K562 (cell line): Measurements from ENCODE around the gene NMNAT2.

Experiments used
- BCL6 ChIP-seq: fragments of 250-450 bp; sonication (Bioruptor Pico); IDR thresholded peaks from 2 replicates; pipeline ENCODE4 v1.4.0; 2020
- SP1 ChIP-seq: sonication (generic); formaldehyde crosslinking; IDR thresholded peaks from 2 replicates; pipeline ENCODE4 v1.8.1; 2022; ENCODE audit warnings: mild to moderate bottlenecking, missing genetic modification reagents
- ZBTB1 ChIP-seq: sonication (generic); formaldehyde crosslinking; IDR thresholded peaks from 2 replicates; pipeline ENCODE4 v1.8.1; 2023; ENCODE audit warnings: missing genetic modification reagents, low read depth, mild to moderate bottlenecking, borderline replicate concordance
- TF ChIP-seq, protein P1 (sequence below): fragments of 450-650 bp; formaldehyde crosslinking; IDR thresholded peaks from 2 replicates; pipeline ENCODE4 v1.4.0; 2022; ENCODE audit warnings: missing genetic modification characterization
- TF ChIP-seq, protein P2 (sequence below): fragments of 450-650 bp; IDR thresholded peaks from 2 replicates; pipeline ENCODE4 v1.6.1; 2017; ENCODE audit warnings: mild to moderate bottlenecking, moderate library complexity
- TF ChIP-seq, protein P3 (sequence below): fragments of 200-600 bp; sonication (generic); IDR thresholded peaks from one replicate; pipeline ENCODE4 v1.6.1; 2012; ENCODE audit warnings: mild to moderate bottlenecking, low read depth, low read length, inconsistent platforms

DNA sequence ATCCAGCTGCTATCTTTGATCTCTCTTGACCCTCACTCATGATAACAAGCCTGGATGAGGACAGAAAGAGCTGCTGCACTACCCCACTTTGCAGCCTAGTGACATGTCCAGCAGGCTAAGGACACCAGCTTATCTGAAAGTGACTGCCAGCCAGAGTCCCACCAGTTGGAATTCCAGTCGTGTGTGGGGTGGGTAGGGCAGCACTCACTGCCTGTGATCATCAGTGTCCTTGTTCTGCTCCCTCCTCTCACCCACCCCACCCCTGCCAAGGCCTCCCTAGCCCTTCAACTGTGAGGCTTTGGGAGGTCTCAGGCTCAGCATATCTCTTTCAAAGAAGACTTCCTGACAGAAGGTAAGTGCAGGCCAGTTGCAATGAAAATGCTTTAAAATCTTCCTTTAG, 15.5 kb upstream of the NMNAT2 start:
- TF ChIP-seq ZBTB1 (CRISPR knock-in tag) (no peak), SP1 (CRISPR knock-in tag) (no peak), BCL6 (CRISPR knock-in tag) (no peak)
- TF ChIP-seq, protein P1, sequence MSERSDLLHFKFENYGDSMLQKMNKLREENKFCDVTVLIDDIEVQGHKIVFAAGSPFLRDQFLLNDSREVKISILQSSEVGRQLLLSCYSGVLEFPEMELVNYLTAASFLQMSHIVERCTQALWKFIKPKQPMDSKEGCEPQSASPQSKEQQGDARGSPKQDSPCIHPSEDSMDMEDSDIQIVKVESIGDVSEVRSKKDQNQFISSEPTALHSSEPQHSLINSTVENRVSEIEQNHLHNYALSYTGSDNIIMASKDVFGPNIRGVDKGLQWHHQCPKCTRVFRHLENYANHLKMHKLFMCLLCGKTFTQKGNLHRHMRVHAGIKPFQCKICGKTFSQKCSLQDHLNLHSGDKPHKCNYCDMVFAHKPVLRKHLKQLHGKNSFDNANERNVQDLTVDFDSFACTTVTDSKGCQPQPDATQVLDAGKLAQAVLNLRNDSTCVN (CRISPR knock-in tag) = no peak
- TF ChIP-seq, protein P2, sequence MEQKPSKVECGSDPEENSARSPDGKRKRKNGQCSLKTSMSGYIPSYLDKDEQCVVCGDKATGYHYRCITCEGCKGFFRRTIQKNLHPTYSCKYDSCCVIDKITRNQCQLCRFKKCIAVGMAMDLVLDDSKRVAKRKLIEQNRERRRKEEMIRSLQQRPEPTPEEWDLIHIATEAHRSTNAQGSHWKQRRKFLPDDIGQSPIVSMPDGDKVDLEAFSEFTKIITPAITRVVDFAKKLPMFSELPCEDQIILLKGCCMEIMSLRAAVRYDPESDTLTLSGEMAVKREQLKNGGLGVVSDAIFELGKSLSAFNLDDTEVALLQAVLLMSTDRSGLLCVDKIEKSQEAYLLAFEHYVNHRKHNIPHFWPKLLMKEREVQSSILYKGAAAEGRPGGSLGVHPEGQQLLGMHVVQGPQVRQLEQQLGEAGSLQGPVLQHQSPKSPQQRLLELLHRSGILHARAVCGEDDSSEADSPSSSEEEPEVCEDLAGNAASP = no peak
- TF ChIP-seq, protein P3, sequence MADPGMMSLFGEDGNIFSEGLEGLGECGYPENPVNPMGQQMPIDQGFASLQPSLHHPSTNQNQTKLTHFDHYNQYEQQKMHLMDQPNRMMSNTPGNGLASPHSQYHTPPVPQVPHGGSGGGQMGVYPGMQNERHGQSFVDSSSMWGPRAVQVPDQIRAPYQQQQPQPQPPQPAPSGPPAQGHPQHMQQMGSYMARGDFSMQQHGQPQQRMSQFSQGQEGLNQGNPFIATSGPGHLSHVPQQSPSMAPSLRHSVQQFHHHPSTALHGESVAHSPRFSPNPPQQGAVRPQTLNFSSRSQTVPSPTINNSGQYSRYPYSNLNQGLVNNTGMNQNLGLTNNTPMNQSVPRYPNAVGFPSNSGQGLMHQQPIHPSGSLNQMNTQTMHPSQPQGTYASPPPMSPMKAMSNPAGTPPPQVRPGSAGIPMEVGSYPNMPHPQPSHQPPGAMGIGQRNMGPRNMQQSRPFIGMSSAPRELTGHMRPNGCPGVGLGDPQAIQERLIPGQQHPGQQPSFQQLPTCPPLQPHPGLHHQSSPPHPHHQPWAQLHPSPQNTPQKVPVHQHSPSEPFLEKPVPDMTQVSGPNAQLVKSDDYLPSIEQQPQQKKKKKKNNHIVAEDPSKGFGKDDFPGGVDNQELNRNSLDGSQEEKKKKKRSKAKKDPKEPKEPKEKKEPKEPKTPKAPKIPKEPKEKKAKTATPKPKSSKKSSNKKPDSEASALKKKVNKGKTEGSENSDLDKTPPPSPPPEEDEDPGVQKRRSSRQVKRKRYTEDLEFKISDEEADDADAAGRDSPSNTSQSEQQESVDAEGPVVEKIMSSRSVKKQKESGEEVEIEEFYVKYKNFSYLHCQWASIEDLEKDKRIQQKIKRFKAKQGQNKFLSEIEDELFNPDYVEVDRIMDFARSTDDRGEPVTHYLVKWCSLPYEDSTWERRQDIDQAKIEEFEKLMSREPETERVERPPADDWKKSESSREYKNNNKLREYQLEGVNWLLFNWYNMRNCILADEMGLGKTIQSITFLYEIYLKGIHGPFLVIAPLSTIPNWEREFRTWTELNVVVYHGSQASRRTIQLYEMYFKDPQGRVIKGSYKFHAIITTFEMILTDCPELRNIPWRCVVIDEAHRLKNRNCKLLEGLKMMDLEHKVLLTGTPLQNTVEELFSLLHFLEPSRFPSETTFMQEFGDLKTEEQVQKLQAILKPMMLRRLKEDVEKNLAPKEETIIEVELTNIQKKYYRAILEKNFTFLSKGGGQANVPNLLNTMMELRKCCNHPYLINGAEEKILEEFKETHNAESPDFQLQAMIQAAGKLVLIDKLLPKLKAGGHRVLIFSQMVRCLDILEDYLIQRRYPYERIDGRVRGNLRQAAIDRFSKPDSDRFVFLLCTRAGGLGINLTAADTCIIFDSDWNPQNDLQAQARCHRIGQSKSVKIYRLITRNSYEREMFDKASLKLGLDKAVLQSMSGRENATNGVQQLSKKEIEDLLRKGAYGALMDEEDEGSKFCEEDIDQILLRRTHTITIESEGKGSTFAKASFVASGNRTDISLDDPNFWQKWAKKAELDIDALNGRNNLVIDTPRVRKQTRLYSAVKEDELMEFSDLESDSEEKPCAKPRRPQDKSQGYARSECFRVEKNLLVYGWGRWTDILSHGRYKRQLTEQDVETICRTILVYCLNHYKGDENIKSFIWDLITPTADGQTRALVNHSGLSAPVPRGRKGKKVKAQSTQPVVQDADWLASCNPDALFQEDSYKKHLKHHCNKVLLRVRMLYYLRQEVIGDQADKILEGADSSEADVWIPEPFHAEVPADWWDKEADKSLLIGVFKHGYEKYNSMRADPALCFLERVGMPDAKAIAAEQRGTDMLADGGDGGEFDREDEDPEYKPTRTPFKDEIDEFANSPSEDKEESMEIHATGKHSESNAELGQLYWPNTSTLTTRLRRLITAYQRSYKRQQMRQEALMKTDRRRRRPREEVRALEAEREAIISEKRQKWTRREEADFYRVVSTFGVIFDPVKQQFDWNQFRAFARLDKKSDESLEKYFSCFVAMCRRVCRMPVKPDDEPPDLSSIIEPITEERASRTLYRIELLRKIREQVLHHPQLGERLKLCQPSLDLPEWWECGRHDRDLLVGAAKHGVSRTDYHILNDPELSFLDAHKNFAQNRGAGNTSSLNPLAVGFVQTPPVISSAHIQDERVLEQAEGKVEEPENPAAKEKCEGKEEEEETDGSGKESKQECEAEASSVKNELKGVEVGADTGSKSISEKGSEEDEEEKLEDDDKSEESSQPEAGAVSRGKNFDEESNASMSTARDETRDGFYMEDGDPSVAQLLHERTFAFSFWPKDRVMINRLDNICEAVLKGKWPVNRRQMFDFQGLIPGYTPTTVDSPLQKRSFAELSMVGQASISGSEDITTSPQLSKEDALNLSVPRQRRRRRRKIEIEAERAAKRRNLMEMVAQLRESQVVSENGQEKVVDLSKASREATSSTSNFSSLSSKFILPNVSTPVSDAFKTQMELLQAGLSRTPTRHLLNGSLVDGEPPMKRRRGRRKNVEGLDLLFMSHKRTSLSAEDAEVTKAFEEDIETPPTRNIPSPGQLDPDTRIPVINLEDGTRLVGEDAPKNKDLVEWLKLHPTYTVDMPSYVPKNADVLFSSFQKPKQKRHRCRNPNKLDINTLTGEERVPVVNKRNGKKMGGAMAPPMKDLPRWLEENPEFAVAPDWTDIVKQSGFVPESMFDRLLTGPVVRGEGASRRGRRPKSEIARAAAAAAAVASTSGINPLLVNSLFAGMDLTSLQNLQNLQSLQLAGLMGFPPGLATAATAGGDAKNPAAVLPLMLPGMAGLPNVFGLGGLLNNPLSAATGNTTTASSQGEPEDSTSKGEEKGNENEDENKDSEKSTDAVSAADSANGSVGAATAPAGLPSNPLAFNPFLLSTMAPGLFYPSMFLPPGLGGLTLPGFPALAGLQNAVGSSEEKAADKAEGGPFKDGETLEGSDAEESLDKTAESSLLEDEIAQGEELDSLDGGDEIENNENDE = no peak
